ENCODE measurements around the gene USP7.
"Not testable (repeated sequence)": the region's sequence is repeated elsewhere in the genome, so short reads cannot be mapped to it uniquely, and the experiment has no call there.

The USP7 gene

DNA sequence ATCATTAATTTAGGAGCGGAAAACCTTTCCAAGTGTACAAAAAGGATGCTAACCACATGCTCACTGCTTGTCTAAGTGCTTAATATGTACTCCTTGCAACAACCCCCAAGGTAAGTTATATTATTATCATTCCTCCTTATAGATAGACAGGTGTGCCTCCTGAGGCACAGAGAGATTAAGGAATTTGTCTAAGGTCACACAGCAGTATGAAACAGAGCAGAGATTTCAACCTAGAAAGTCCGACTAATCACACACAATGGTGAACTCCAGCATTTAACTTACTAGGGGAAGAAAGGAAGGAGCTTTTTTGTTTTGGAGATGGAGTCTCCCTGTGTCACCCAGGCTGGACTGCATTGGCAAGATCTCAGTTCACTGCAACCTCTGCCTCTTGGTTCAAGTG is 37.0 kb upstream of the USP7 start:
- Histone ChIP-seq H3K27me3 (ENCODE audit: insufficient read depth, low read length) (no peaks in the 10 kb centered on the region), H3K4me1 (ENCODE audit: control insufficient read depth, insufficient read depth, low read length, unreplicated experiment) (no peaks in the 10 kb centered on the region), H3K4me3 (ENCODE audit: low read depth, low read length) (no peak overlapping the region), H3K27ac (ENCODE audit: low read depth, low read length) (no peak overlapping the region), H2AFZ (ENCODE audit: low read length, unreplicated experiment) (no peak overlapping the region), H3K36me3 (ENCODE audit: insufficient read depth, low read length) (no peaks in the 10 kb centered on the region), H3K79me2 (ENCODE audit: control insufficient read depth, insufficient read depth, low read length, unreplicated experiment) (no peaks in the 10 kb centered on the region)

DNA sequence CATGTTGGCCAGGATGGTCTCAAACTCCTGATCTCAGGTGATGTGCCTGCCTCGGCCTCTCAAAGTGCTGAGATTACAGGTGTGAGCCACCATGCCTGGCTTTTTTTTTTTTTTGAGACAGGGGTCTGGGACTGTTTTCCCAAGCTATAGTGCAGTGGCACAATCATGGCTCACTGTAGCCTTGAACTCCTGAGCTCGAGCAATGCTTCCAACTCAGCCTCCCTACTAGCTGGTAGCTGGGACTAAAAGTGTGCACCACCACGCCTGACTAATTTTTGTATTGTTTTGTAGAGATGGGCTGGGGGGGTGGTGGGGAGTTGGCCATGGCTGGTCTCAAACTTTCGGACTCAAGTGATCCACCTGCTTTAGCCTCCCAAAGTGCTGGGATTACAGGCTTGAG is 36.1 kb upstream of the USP7 start:
- Histone ChIP-seq H3K4me3 (ENCODE audit: low read depth, low read length) (no peak overlapping the region), H2AFZ (ENCODE audit: low read length, unreplicated experiment) (no peak overlapping the region), H3K36me3 (ENCODE audit: insufficient read depth, low read length) (no peaks in the 10 kb centered on the region), H3K27me3 (ENCODE audit: insufficient read depth, low read length) (no peaks in the 10 kb centered on the region), H3K4me1 (ENCODE audit: control insufficient read depth, insufficient read depth, low read length, unreplicated experiment) (no peaks in the 10 kb centered on the region), H3K79me2 (ENCODE audit: control insufficient read depth, insufficient read depth, low read length, unreplicated experiment) (no peaks in the 10 kb centered on the region), H3K27ac (ENCODE audit: low read depth, low read length) (no peak overlapping the region)

DNA sequence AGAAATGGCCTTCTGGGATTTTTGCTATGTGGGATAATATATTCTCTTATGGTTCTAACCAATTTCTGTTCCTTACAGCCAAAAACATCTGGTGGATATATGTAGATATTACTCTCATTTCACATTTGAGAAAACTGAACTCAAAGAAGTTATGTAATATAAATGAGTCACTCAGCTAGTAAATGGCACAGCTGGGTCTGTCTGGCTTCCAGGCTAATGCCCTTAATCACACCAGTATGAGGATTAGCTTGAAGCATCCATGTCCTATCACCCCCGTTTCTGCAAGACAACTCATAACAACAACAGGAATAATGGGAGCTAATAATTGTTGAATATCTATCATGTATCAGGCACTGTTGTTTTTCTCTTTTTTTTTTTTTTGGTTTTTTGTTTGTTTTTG is 34.4 kb upstream of the USP7 start:
- H3K4me1 ChIP-seq (ENCODE audit: control insufficient read depth, insufficient read depth, low read length, unreplicated experiment), result no peaks in the 10 kb centered on the region
- H3K4me3 ChIP-seq (ENCODE audit: low read depth, low read length), result no peak overlapping the region
- no peak overlapping the region for H2AFZ ChIP-seq (ENCODE audit: low read length, unreplicated experiment)
- H3K27ac ChIP-seq (ENCODE audit: low read depth, low read length), result no peak overlapping the region
- H3K79me2 ChIP-seq (ENCODE audit: control insufficient read depth, insufficient read depth, low read length, unreplicated experiment), result no peaks in the 10 kb centered on the region
- H3K36me3 ChIP-seq (ENCODE audit: insufficient read depth, low read length), result no peaks in the 10 kb centered on the region
- no peaks in the 10 kb centered on the region for H3K27me3 ChIP-seq (ENCODE audit: insufficient read depth, low read length)

- H3K4me1 ChIP-seq (ENCODE audit: control insufficient read depth, insufficient read depth, low read length, unreplicated experiment), result no peaks in the 10 kb centered on the region
- no peaks in the 10 kb centered on the region for H3K79me2 ChIP-seq (ENCODE audit: control insufficient read depth, insufficient read depth, low read length, unreplicated experiment)
- no peak overlapping the region for H2AFZ ChIP-seq (ENCODE audit: low read length, unreplicated experiment)
- no peak overlapping the region for H3K27ac ChIP-seq (ENCODE audit: low read depth, low read length)
- H3K4me3 ChIP-seq (ENCODE audit: low read depth, low read length), result no peak overlapping the region
- H3K36me3 ChIP-seq (ENCODE audit: insufficient read depth, low read length), result no peaks in the 10 kb centered on the region
- H3K27me3 ChIP-seq (ENCODE audit: insufficient read depth, low read length), result no peaks in the 10 kb centered on the region
These were observed 33.2 kb upstream of the USP7 start for GRCh38 chr16:8996891-8997290.

GRCh38 chr16:8990445-8990844 is 26.7 kb upstream of the USP7 start:
- Histone ChIP-seq H3K27ac (ENCODE audit: low read depth, low read length) (no peak overlapping the region), H3K4me3 (ENCODE audit: low read depth, low read length) (no peak overlapping the region), H3K27me3 (ENCODE audit: insufficient read depth, low read length) (no peaks in the 10 kb centered on the region), H3K79me2 (ENCODE audit: control insufficient read depth, insufficient read depth, low read length, unreplicated experiment) (no peaks in the 10 kb centered on the region), H3K4me1 (ENCODE audit: control insufficient read depth, insufficient read depth, low read length, unreplicated experiment) (no peaks in the 10 kb centered on the region), H3K36me3 (ENCODE audit: insufficient read depth, low read length) (no peaks in the 10 kb centered on the region), H2AFZ (ENCODE audit: low read length, unreplicated experiment) (no peak overlapping the region)

DNA sequence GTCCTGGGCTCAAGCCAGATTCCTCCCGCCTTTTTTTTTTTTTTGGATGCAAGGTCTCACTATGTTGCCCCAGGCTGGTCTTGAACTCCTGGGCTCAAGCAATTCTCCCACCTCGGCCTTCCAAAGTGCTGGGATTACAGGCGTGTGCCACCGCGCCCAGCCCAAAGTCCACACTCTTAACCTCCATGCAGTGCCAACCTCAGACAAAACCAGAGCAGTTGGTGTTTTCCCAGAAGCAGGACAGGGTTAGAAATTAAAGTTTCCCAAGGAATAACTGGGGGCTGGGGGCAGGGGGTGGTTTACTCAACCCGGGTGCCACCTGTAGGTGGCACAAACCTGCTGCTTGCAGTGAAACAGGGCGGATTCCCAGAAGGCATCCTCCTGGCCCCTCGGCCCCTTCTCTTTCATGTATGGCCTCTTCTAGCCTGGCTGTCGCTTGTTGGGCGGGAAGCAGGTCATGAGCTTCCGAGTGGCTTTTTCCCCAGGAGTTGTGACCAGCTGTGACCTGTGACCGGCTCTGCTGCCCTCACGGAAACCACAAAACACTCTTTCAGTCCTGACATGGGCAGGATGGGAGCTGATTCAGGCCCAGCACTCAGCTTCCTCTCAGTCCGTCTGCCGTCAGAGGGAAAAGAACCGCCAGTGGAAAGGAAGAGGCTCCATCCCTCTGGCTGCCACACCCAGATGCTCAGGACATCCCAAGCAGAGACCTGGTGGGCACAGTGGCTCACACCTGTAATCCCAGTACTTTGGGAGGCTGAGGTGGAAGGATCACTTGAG is 25.6 kb upstream of the USP7 start:
- no peak overlapping the region for H3K4me3 ChIP-seq (ENCODE audit: low read depth, low read length)
- no peak overlapping the region for H2AFZ ChIP-seq (ENCODE audit: low read length, unreplicated experiment)
- no peaks in the 10 kb centered on the region for H3K36me3 ChIP-seq (ENCODE audit: insufficient read depth, low read length)
- H3K4me1 ChIP-seq (ENCODE audit: control insufficient read depth, insufficient read depth, low read length, unreplicated experiment), result no peaks in the 10 kb centered on the region
- no peak overlapping the region for H3K27ac ChIP-seq (ENCODE audit: low read depth, low read length)
- H3K79me2 ChIP-seq (ENCODE audit: control insufficient read depth, insufficient read depth, low read length, unreplicated experiment), result no peaks in the 10 kb centered on the region
- H3K27me3 ChIP-seq (ENCODE audit: insufficient read depth, low read length), result no peaks in the 10 kb centered on the region

DNA sequence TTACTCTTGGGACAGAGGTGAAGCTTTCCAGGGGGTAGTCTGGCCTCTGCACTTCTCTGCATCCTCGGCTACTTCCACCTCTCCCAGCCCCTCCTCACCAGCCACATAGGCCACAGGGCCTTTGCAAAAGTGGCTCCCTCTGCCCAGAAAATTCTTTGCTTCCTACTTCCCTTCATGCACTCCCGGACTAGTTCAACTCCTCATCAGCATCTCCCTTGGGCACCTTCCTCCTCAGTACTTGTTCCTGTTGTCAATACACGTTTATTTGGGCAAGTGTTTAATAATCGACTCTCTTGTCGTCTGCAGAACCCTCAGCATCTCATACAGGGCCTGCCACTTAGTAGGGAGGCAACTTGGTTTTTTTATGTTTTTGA is 23.1 kb upstream of the USP7 start:
- no peak overlapping the region for H3K27ac ChIP-seq (ENCODE audit: low read depth, low read length)
- H2AFZ ChIP-seq (ENCODE audit: low read length, unreplicated experiment), result no peak overlapping the region
- H3K27me3 ChIP-seq (ENCODE audit: insufficient read depth, low read length), result no peaks in the 10 kb centered on the region
- no peaks in the 10 kb centered on the region for H3K79me2 ChIP-seq (ENCODE audit: control insufficient read depth, insufficient read depth, low read length, unreplicated experiment)
- no peak overlapping the region for H3K4me3 ChIP-seq (ENCODE audit: low read depth, low read length)
- H3K36me3 ChIP-seq (ENCODE audit: insufficient read depth, low read length), result no peaks in the 10 kb centered on the region
- H3K4me1 ChIP-seq (ENCODE audit: control insufficient read depth, insufficient read depth, low read length, unreplicated experiment), result no peaks in the 10 kb centered on the region

DNA sequence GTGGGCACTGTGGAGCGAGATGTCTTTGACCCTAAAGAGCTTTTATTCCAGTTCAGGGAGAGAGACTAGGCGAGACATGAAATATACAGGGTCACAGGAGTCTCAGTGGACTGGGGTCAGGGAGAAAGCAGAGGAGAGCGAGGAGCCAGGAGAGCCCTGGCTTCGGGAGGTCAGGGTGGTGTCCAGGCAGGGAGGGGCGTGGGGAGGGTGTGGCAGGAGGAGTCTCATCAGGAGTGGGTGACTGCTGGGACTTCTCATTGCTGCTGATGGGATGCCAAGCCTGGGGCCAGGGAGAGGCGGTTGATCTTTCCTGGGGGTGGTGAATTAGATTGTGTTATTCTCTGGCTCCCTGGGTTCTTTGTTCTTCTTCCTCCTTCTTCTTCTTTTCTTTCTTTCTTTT is 22.4 kb upstream of the USP7 start:
- Histone ChIP-seq H3K27me3 (ENCODE audit: insufficient read depth, low read length) (no peaks in the 10 kb centered on the region), H2AFZ (ENCODE audit: low read length, unreplicated experiment) (no peak overlapping the region), H3K79me2 (ENCODE audit: control insufficient read depth, insufficient read depth, low read length, unreplicated experiment) (no peaks in the 10 kb centered on the region), H3K27ac (ENCODE audit: low read depth, low read length) (no peak overlapping the region), H3K4me1 (ENCODE audit: control insufficient read depth, insufficient read depth, low read length, unreplicated experiment) (no peaks in the 10 kb centered on the region), H3K4me3 (ENCODE audit: low read depth, low read length) (no peak overlapping the region), H3K36me3 (ENCODE audit: insufficient read depth, low read length) (no peaks in the 10 kb centered on the region)

- no peaks in the 10 kb centered on the region for H3K4me1 ChIP-seq (ENCODE audit: control insufficient read depth, insufficient read depth, low read length, unreplicated experiment)
- H2AFZ ChIP-seq (ENCODE audit: low read length, unreplicated experiment), result no peak overlapping the region
These were observed 19.1 kb upstream of the USP7 start for GRCh38 chr16:8982816-8983215.

DNA sequence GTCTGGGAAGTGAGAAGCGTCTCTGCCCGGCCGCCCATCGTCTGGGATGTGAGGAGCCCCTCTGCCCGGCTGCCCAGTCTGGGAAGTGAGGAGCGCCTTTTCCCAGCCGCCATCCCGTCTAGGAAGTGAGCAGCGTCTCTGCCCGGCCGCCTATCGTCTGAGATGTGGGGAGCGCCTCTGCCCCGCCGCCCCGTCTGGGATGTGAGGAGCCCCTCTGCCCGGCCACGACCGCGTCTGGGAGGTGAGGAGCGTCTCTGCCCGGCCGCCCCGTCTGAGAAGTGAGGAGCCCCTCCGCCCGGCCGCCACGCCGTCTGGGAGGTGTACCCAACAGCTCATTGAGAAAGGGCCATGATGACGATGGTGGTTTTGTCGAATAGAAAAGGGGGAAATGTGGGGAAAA is 18.2 kb upstream of the USP7 start:
- H3K27me3 ChIP-seq (ENCODE audit: insufficient read depth, low read length), result not testable (repeated sequence)

More at GRCh38 chr16:8982816-8983215, 19.1 kb upstream of the USP7 start:
- Histone ChIP-seq H3K36me3 (ENCODE audit: insufficient read depth, low read length) (no peaks in the 10 kb centered on the region), H3K79me2 (ENCODE audit: control insufficient read depth, insufficient read depth, low read length, unreplicated experiment) (no peaks in the 10 kb centered on the region), H3K27me3 (ENCODE audit: insufficient read depth, low read length) (no peaks in the 10 kb centered on the region), H3K27ac (ENCODE audit: low read depth, low read length) (no peak overlapping the region), H3K4me3 (ENCODE audit: low read depth, low read length) (no peak overlapping the region)

GRCh38 chr16:8976189-8976588 is 12.5 kb upstream of the USP7 start:
- not testable (repeated sequence) for H3K27ac ChIP-seq (ENCODE audit: low read depth, low read length); H3K27me3 ChIP-seq (ENCODE audit: insufficient read depth, low read length); H2AFZ ChIP-seq (ENCODE audit: low read length, unreplicated experiment); H3K36me3 ChIP-seq (ENCODE audit: insufficient read depth, low read length); H3K4me1 ChIP-seq (ENCODE audit: control insufficient read depth, insufficient read depth, low read length, unreplicated experiment); H3K79me2 ChIP-seq (ENCODE audit: control insufficient read depth, insufficient read depth, low read length, unreplicated experiment); H3K4me3 ChIP-seq (ENCODE audit: low read depth, low read length)

More for the DNA sequence above, 18.2 kb upstream of the USP7 start:
- H2AFZ ChIP-seq (ENCODE audit: low read length, unreplicated experiment); H3K27ac ChIP-seq (ENCODE audit: low read depth, low read length); H3K4me1 ChIP-seq (ENCODE audit: control insufficient read depth, insufficient read depth, low read length, unreplicated experiment); H3K4me3 ChIP-seq (ENCODE audit: low read depth, low read length); H3K36me3 ChIP-seq (ENCODE audit: insufficient read depth, low read length); H3K79me2 ChIP-seq (ENCODE audit: control insufficient read depth, insufficient read depth, low read length, unreplicated experiment): not testable (repeated sequence)

Measured in ACC112 (cell line).